Gastroesophageal sphincter (tissue), 4 donors: Measurements from ENCODE around the gene CHIT1. TPM values are rescaled to one million over a fixed set of nuclear protein-coding genes. Genes with fewer than 3 reads are reported as not detected.

ENCODE experiments used
- ATAC-seq: fragments of 150-250 bp; one replicate; pipeline ENCODE4 v1.9.1; 2016; ENCODE audit warnings: mild to moderate bottlenecking, moderate library complexity
- H3K27ac ChIP-seq, 4 donors: fragments of 200-600 bp; sonication (generic) in 3 of 4; 1 replicate in 3 of 4; 2 replicates in 1 of 4; pipeline ENCODE4 v1.5.1; 2016 to 2019
- H3K27me3 ChIP-seq: fragments of 200-600 bp; sonication (generic); one replicate; pipeline ENCODE4 v1.5.1; 2019
- H3K36me3 ChIP-seq, 2 donors: fragments of 200-600 bp; sonication (generic); one replicate each; pipeline ENCODE4 v1.5.1; 2019; ENCODE audit warnings: control low read depth in 1 of 2
- H3K4me1 ChIP-seq, 3 donors: fragments of 200-600 bp; sonication (generic); 1 replicate in 2 of 3; 2 replicates in 1 of 3; pipeline ENCODE4 v1.5.1; 2016 to 2019; ENCODE audit warnings: control low read depth in 2 of 3
- H3K4me3 ChIP-seq, 2 donors: fragments of 200-600 bp; sonication (generic); one replicate each; pipeline ENCODE4 v1.5.1; 2019; ENCODE audit warnings: mild to moderate bottlenecking in 1 of 2, moderate library complexity in 1 of 2
- H3K9me3 ChIP-seq, 3 donors: fragments of 200-600 bp; sonication (generic); one replicate each; pipeline ENCODE4 v1.5.1; 2017 to 2019; ENCODE audit warnings: control low read depth in 2 of 3
- CTCF ChIP-seq, 4 experiments: fragments of 200-600 bp in 2 of 4; fragments of 450-650 bp in 2 of 4; sonication (generic) in 1 of 4; IDR thresholded peaks; one replicate each; pipeline ENCODE4 v1.5.1; 2017 to 2019; ENCODE audit warnings: antibody characterized with exemption in 4 of 4, mild to moderate bottlenecking in 2 of 4, moderate library complexity in 2 of 4
- EP300 ChIP-seq: sonication (generic); formaldehyde crosslinking; IDR thresholded peaks from one replicate; pipeline ENCODE4 v1.6.1; 2017; ENCODE audit warnings: antibody characterized with exemption, mild to moderate bottlenecking
- POLR2A ChIP-seq, 2 donors: fragments of 450-650 bp; IDR thresholded peaks; one replicate each; pipeline ENCODE4 v1.6.1; 2017; ENCODE audit warnings: antibody characterized with exemption in 2 of 2, mild to moderate bottlenecking in 2 of 2, moderate library complexity in 1 of 2
- POLR2AphosphoS5 ChIP-seq: sonication (generic); formaldehyde crosslinking; IDR thresholded peaks from one replicate; pipeline ENCODE4 v1.6.1; 2017; ENCODE audit warnings: antibody characterized with exemption
- WGBS, 2 donors: methylation state at CpG; one replicate each; pipeline ENCODE4 v1.1.5; 2018; ENCODE audit warnings: low coverage in 1 of 2; 5-methylcytosine and 5-hydroxymethylcytosine counted together
- total RNA-seq, 4 donors: library from RNA; depleted of rRNA; stranded (reverse); fragments of >200 nt; gene quantifications; one replicate each; pipeline ENCODE4 v1.1.0, GENCODE V29; 2016

CHIT1 gene
- total RNA-seq: under 1 TPM in 2 of 4 donors, not detected in 2; 0.13 to 0.16 TPM

GRCh38 chr1:203229471-203230135, at the start of gene CHIT1:
Gene CHIT1, minus strand, starts transcription at chr1:203229673. Its CDS starts 37 bp downstream, at chr1:203229636.
- Histone ChIP-seq H3K4me1 (no peaks in the 10 kb centered on the region), H3K27me3 (peaks cover 41% of the 10 kb centered on the region), H3K27ac (no peak within 1 kb of the TSS), H3K36me3 (no peaks in the 10 kb centered on the region), H3K4me3 (no peak within 1 kb of the TSS), H3K9me3 (peaks cover 0 to under 1% (median 0%) of the 10 kb centered on the region in 3 donors)
- 86 to 100% methylated on average over 2 to 7 of the region's 7 CpGs for WGBS, 2 donors
- no peak for TF ChIP-seq CTCF (IDR thresholded peaks at IDR 0.05)
- no peak for TF ChIP-seq POLR2A (IDR thresholded peaks at IDR 0.05)
- TF ChIP-seq EP300: no peak
- no peak for TF ChIP-seq POLR2AphosphoS5
- ATAC-seq: no peak

GRCh38 chr1:203278885-203279406, 49.5 kb upstream of the CHIT1 start:
- H3K4me1 ChIP-seq: peaks cover 6 to 90% (median 39%) of the 10 kb centered on the region in 3 donors
- no peaks in the 10 kb centered on the region for H3K36me3 ChIP-seq
- ATAC-seq: no peak
- H3K27ac ChIP-seq: peak overlapping the region; percentile 94 to 96 (median 95)
- no peaks in the 10 kb centered on the region for H3K27me3 ChIP-seq
- H3K9me3 ChIP-seq: no peaks in the 10 kb centered on the region
- H3K4me3 ChIP-seq: peak overlapping the region in 1 of 2 donors; percentile 21
- peak; percentile 33 to 39 for TF ChIP-seq POLR2A (IDR thresholded peaks at IDR 0.05)
- peak; percentile 51 for TF ChIP-seq POLR2AphosphoS5
- no peak for TF ChIP-seq CTCF (IDR thresholded peaks at IDR 0.05)
- WGBS, 2 donors: 27 to 33% methylated on average over 7 of the region's 8 CpGs

GRCh38 chr1:203278082-203278884, 48.8 kb upstream of the CHIT1 start:
- peak; percentile 87 for ATAC-seq
- H3K4me3 ChIP-seq: peak overlapping the region in 1 of 2 donors; percentile 21
- H3K27me3 ChIP-seq: no peaks in the 10 kb centered on the region
- peak overlapping the region; percentile 94 to 96 (median 95) for H3K27ac ChIP-seq
- peaks cover 6 to 97% (median 46%) of the 10 kb centered on the region in 3 donors for H3K4me1 ChIP-seq
- TF ChIP-seq EP300: peak; percentile 90
- peak in 1 of 2 donors; percentile 39 for TF ChIP-seq POLR2A (IDR thresholded peaks at IDR 0.05)
- TF ChIP-seq POLR2AphosphoS5: peak; percentile 97
- TF ChIP-seq CTCF (IDR thresholded peaks at IDR 0.05): peak in 1 of 4 experiments; percentile 17
- H3K9me3 ChIP-seq: no peaks in the 10 kb centered on the region
- WGBS, 2 donors: 17 to 18% methylated on average over 1 to 2 of the region's 13 CpGs
- no peaks in the 10 kb centered on the region for H3K36me3 ChIP-seq

- H3K36me3 ChIP-seq: no peaks in the 10 kb centered on the region
- H3K27me3 ChIP-seq: no peaks in the 10 kb centered on the region
- no peaks in the 10 kb centered on the region for H3K9me3 ChIP-seq
- no peak for ATAC-seq
- no peak overlapping the region for H3K4me3 ChIP-seq
- 90% methylated on average over 1 of the region's 9 CpGs; no CpG with 5 or more reads in 1 of the 2 donors for WGBS, 2 donors
- H3K27ac ChIP-seq: peak overlapping the region; percentile 94 to 96 (median 95)
- TF ChIP-seq POLR2AphosphoS5 (no peak), EP300 (no peak), CTCF (IDR thresholded peaks at IDR 0.05) (no peak), POLR2A (IDR thresholded peaks at IDR 0.05) (no peak)
- H3K4me1 ChIP-seq: peaks cover 6 to 99% (median 48%) of the 10 kb centered on the region in 3 donors
These were observed 47.6 kb upstream of the CHIT1 start for GRCh38 chr1:203276916-203277545.
